Fibroblast of lung (primary cell): Measurements from ENCODE around the gene ITGAD.

Experiments used
- CTCF ChIP-seq, 2 donors: IDR thresholded peaks in 1 of 2; conservative IDR thresholded peaks in 1 of 2; 1 replicate in 1 of 2; 2 replicates in 1 of 2; pipeline ENCODE4 v1.5.1; 2011 to 2012; ENCODE audit warnings: low read length in 2 of 2, control low read depth in 1 of 2, inconsistent platforms in 1 of 2, low read depth in 1 of 2, mild to moderate bottlenecking in 1 of 2
- EZH2 ChIP-seq: IDR thresholded peaks from 2 replicates; pipeline ENCODE4 v1.5.1; 2012; ENCODE audit warnings: low read length, control low read depth, mild to moderate bottlenecking; ENCODE audit errors: missing control alignments

- TF ChIP-seq CTCF (conservative IDR thresholded peaks at IDR 0.05 in 1 of 2, IDR thresholded peaks at IDR 0.05 in 1 of 2; ENCODE audit: low read depth in 1 of 2, low read length in 2 of 2) = no peak
- TF ChIP-seq EZH2 = no peak
These were observed 28.5 kb downstream of the ITGAD start for GRCh38 chr16:31421587-31421986.
